Panc1 (cell line): ENCODE data around the gene BCL11B. TPM values are rescaled to one million over a fixed set of nuclear protein-coding genes. Genes with fewer than 3 reads are reported as not detected.

Experiments used
- ATAC-seq: fragments of 200-7000 bp; cut with Tn5 transposase; 2 replicates; pipeline ENCODE4 v1.9.1; 2020; ENCODE audit warnings: mild to moderate bottlenecking, moderate library complexity
- BruUV-seq: library from RNA; stranded (reverse); fragments of 400-500 nt; replicated peaks from 2 replicates; lab custom pipeline; 2021; lab: Mats Ljungman, UMichigan
- CTCF ChIA-PET: fragments of 300-600 bp; sonication (Branson Sonifier 250); formaldehyde crosslinking; loops from one replicate; lab custom pipeline; 2022; ENCODE audit warnings: antibody characterized with exemption; lab: Charles Lee
- POLR2A ChIA-PET: fragments of 300-600 bp; sonication (Branson Sonifier 250); formaldehyde crosslinking; loops from one replicate; lab custom pipeline; 2022; ENCODE audit warnings: antibody characterized with exemption; lab: Charles Lee
- DNase-seq: peaks from one replicate; pipeline ENCODE4 v3.0.0-alpha.2; 2010; ENCODE audit warnings: low read depth, low spot score
- H3K27ac ChIP-seq: 2 replicates; pipeline ENCODE4 v1.5.1; 2011; ENCODE audit warnings: mild to moderate bottlenecking, low read length, inconsistent platforms
- H3K27me3 ChIP-seq: fragments of 200-500 bp; sonication (Bioruptor generic); 2 replicates; pipeline ENCODE4 v1.6.0; 2014; ENCODE audit warnings: low read length, inconsistent platforms; ENCODE audit not compliant: control insufficient read depth, insufficient read depth
- H3K36me3 ChIP-seq: fragments of 200-500 bp; sonication (Bioruptor generic); 2 replicates; pipeline ENCODE4 v1.5.1; 2014; ENCODE audit warnings: inconsistent platforms, mild to moderate bottlenecking, low read length, moderate library complexity; ENCODE audit not compliant: control insufficient read depth, insufficient read depth
- H3K4me1 ChIP-seq: 2 replicates; pipeline ENCODE4 v1.5.1; 2011; ENCODE audit warnings: inconsistent platforms, mild to moderate bottlenecking, low read length, moderate library complexity; ENCODE audit not compliant: control insufficient read depth, insufficient read depth
- H3K4me3 ChIP-seq, 2 experiments: 2 replicates each; pipeline ENCODE4 v1.5.1; 2011 to 2012; ENCODE audit warnings: low read depth in 2 of 2, low read length in 2 of 2, mild to moderate bottlenecking in 2 of 2, inconsistent platforms in 1 of 2, moderate library complexity in 1 of 2
- H3K9me3 ChIP-seq: fragments of 200-500 bp; sonication (Bioruptor generic); 2 replicates; pipeline ENCODE4 v1.5.1; 2014; ENCODE audit warnings: low read depth, mild to moderate bottlenecking, inconsistent platforms, low read length, moderate library complexity; ENCODE audit not compliant: control insufficient read depth, insufficient read depth
- CTCF ChIP-seq: fragments of 450-650 bp; IDR thresholded peaks from 2 replicates; pipeline ENCODE4 v1.5.1; 2017; ENCODE audit warnings: mild to moderate bottlenecking
- POLR2AphosphoS5 ChIP-seq: IDR thresholded peaks from 2 replicates; pipeline ENCODE4 v1.6.1; 2012; ENCODE audit warnings: mild to moderate bottlenecking, low read depth, low read length, moderate library complexity
- REST ChIP-seq, 2 experiments: IDR thresholded peaks; 2 replicates each; pipeline ENCODE4 v1.6.1; 2011 to 2012; ENCODE audit warnings: low read depth in 2 of 2, control low read depth in 1 of 2, low read length in 1 of 2, mild to moderate bottlenecking in 1 of 2, moderate library complexity in 1 of 2; ENCODE audit not compliant: insufficient read depth in 1 of 2
- SIN3A ChIP-seq: IDR thresholded peaks from 2 replicates; pipeline ENCODE4 v1.6.1; 2012; ENCODE audit warnings: low read depth, mild to moderate bottlenecking, low read length, moderate library complexity, borderline replicate concordance; ENCODE audit not compliant: insufficient read depth
- TCF7L2 ChIP-seq: IDR thresholded peaks from 2 replicates; pipeline ENCODE4 v1.6.1; 2011; ENCODE audit warnings: mild to moderate bottlenecking, low read depth, low read length, inconsistent platforms
- in situ Hi-C: cut with HindIII; loops from 2 replicates; pipeline ENCODE4 v1.10.0; 2016; ENCODE audit warnings: low sequenced_read_pairs, low pct_unique_long_range_greater_than_20kb
- intact Hi-C: fragments of 100-400 bp; cut with micrococcal nuclease; formaldehyde crosslinking; loops from one replicate; pipeline ENCODE4 v1.10.0; 2022; ENCODE audit not compliant: unreplicated experiment
- total RNA-seq: library from RNA; stranded (reverse); gene quantifications from one replicate; pipeline ENCODE4 v1.2.1, GENCODE V29; 2021; ENCODE audit not compliant: unreplicated experiment

The BCL11B gene
- total RNA-seq, 1 experiment from 2014 or later: 0.23 TPM

- DNase-seq (no peak), ATAC-seq (no peak)
- H3K27ac ChIP-seq: no peak overlapping the region
- POLR2A ChIA-PET: no interaction called here
- H3K27me3 ChIP-seq: 0 out of 2 replicates have a peak, but pooled peaks cover 2% of the 10 kb centered on the region
- no peak overlapping the region for H3K4me3 ChIP-seq
- no peak for TF ChIP-seq REST (IDR thresholded peaks at IDR 0.05; ENCODE audit: insufficient read depth in 1 of 2, low read depth in 2 of 2, low read length in 1 of 2)
- TF ChIP-seq CTCF: no peak
- no peak for TF ChIP-seq SIN3A
- no peak for TF ChIP-seq POLR2AphosphoS5
- no peak for TF ChIP-seq TCF7L2
- H3K4me1 ChIP-seq: no peaks in the 10 kb centered on the region
- CTCF ChIA-PET: no interaction called here
- in situ Hi-C loops (no loop called here), intact Hi-C loops (no loop called here)
- H3K36me3 ChIP-seq: no peaks in the 10 kb centered on the region
- H3K9me3 ChIP-seq: no peaks in the 10 kb centered on the region
- no TSS peak for BruUV-seq
These were observed 123.0 kb downstream of the BCL11B start for GRCh38 chr14:99148861-99149610.

- DNase-seq (no peak), ATAC-seq (no peak)
- Histone ChIP-seq H3K27me3 (0 out of 2 replicates have a peak, but pooled peaks cover 2% of the 10 kb centered on the region), H3K27ac (no peak overlapping the region), H3K4me3 (no peak overlapping the region), H3K4me1 (no peaks in the 10 kb centered on the region), H3K36me3 (no peaks in the 10 kb centered on the region), H3K9me3 (no peaks in the 10 kb centered on the region)
- intact Hi-C loops (no loop called here), in situ Hi-C loops (no loop called here)
- POLR2A ChIA-PET: no interaction called here
- TF ChIP-seq TCF7L2: no peak
- no peak for TF ChIP-seq SIN3A
- no peak for TF ChIP-seq REST (IDR thresholded peaks at IDR 0.05; ENCODE audit: insufficient read depth in 1 of 2, low read depth in 2 of 2, low read length in 1 of 2)
- TF ChIP-seq CTCF: no peak
- no peak for TF ChIP-seq POLR2AphosphoS5
- no TSS peak for BruUV-seq
- CTCF ChIA-PET: no interaction called here
These were observed 123.9 kb downstream of the BCL11B start for GRCh38 chr14:99148131-99148530.
